ENCODE data around the gene SUPT5H.
A peak's percentile ranks its signal among the peaks of the same experiment; 100 is the strongest.
"Not testable (repeated sequence)": the region's sequence is repeated elsewhere in the genome, so short reads cannot be mapped to it uniquely, and the experiment has no call there.

SUPT5H gene

DNA sequence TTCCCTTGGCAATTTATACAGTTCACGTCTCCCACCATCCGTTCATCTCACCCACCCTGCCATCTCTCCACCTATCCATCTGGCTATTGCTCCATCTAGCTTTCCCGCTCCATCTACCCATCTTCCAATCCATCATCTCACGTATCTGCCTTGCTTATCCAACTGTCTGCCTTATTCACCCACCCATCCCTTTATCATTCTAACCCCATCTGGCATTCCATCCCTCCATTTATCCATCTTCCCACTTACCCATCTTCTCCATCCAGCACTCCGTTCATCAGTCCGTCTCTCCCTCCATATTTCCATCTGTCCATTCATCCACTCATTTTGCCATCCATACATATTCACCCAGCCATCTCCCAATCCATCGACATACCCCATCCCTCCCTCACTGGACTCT lies 19.6 kb upstream of the SUPT5H start:
- DNase-seq (ENCODE audit: low spot score): no peak

DNA sequence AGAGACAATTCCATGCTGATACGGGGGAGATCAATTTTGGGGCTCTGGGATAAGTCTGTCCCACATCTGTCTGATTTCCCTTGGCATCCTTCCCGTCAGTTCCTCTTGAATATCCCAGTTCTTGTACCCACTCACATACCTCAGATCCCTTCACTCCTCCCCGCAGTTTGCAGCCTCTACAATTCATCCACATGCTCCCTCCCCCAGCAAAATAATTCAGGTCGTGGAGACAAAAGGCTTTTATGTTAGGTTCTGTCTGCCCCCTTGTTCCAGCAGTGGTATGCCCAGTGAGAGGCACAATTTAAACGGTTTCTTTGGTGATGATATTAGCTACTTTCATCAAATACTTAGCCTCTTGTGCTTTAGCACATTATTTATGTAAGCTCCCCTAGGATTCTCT lies 19.2 kb upstream of the SUPT5H start:
- no peak for DNase-seq (ENCODE audit: low spot score)

- DNase-seq (ENCODE audit: low spot score): no peak
Observed at GRCh38 chr19:39427707-39428106, 17.7 kb upstream of the SUPT5H start.

DNA sequence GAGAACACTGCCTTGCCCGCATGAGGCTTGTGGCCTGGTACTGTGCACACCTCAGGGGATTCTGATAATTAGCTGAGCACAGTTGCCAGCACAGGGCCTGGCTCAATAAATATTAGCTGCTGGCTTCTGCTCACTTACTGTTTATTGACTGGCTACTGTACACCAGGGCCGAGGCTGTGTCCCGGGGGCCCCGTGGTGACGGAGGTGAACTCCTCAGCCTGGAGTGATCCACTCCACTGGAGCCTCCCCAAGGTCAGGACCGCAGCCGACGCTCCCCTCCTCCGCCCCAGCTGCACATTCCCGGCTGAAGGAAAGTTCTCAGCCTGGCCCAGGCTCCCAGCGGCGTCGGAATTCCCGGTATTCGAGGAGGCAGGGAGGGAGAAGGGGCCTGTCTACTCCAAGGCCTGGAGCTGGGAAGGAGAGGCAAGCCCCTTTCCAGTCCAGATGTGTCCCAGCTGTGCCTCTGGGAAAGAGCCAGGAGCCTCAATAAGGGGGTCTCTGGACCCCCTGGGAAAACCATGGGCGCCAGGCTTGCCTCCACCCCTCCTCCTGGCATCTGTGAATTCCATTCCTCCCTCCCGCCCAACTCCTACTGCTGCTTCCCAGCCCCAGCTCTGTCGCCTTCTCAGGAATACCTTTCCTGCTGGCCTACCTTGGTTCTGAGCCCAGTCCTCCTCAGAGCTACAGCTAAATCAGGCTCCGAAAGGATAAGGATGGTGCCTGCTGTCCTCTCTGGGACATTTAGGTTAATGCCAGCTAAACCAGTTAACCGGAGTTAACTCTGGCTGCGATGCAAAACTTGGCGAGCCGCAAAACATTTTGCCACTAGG lies 16.9 kb upstream of the SUPT5H start:
- no peak for DNase-seq (ENCODE audit: low spot score)

GRCh38 chr19:39430675-39431593 lies 14.4 kb upstream of the SUPT5H start:
- no peak for DNase-seq (ENCODE audit: low spot score)

GRCh38 chr19:39432677-39433025 lies 12.7 kb upstream of the SUPT5H start:
- no peak for DNase-seq (ENCODE audit: low spot score)

DNA sequence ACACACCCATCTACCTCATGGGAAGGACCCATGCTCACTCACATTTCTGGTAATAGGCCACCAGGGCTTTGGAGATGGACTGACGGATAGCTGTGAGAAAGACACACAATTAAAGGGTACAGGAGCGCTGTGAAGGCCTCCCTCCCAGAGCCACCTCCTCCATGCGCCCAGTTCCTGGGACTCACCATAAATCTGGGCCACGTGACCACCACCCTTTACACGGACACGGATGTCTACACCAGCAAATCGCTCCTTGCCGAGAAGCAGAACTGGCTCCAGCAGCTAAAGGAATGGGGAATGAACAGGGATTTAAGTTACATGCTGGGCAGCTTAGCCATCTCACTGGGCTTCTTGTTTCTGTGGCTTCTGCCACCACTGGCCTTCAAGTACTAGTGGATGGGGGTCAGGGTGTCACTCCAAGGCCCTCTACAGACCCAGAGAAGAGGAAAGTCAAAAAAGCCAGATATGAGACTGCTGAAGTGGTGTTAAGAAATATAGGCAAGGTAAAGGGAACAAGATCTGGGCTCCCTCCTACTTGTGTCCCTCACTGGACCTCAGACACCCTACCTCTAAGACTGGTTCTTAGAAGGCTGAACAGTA lies 11.8 kb upstream of the SUPT5H start:
- no peak for DNase-seq (ENCODE audit: low spot score)

DNA sequence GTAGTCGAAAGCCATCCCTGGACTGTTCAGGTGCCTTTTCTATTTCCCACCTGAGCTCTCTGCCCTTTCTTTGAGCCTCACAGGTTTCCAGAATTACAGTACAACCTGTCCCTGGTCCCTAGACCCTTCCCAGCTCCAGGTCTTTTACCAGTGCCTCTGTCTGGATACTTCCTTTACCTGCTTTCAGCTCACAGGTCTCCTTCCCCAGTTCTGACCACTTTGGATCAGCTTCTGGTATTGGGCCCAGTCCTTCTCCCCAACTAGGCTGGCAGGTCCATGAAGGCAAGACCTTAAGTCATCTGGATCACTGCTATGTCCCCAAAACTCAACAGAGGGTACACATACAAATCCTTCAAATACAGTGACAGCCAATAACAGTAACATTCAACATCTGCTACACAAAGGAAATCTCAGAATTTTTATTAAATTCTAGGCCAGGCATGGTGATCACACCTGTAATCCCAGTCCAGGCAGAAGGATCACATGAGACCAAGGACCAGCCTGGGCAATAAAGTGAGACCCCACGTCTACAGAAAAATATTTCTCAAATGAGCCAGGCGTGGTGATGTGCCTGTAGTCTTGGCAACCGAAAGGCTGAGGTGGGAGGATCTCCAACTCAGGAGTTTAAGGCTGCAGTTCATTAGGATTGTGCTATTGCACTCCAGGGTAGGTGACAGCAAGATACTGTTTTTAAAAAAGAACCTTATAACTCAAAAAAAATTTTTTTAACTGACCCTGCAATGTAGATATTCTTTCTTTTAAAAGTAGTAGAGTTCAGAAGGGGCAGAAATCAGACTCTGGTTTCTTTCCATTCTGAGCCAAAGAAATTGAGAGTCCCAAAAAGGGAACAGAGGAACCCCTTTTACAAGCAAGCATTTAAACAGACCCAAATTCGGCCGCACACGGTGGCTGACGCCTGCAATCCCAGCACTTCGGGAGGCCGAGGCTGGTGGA lies 11.0 kb upstream of the SUPT5H start:
- no peak for DNase-seq (ENCODE audit: low spot score)

DNA sequence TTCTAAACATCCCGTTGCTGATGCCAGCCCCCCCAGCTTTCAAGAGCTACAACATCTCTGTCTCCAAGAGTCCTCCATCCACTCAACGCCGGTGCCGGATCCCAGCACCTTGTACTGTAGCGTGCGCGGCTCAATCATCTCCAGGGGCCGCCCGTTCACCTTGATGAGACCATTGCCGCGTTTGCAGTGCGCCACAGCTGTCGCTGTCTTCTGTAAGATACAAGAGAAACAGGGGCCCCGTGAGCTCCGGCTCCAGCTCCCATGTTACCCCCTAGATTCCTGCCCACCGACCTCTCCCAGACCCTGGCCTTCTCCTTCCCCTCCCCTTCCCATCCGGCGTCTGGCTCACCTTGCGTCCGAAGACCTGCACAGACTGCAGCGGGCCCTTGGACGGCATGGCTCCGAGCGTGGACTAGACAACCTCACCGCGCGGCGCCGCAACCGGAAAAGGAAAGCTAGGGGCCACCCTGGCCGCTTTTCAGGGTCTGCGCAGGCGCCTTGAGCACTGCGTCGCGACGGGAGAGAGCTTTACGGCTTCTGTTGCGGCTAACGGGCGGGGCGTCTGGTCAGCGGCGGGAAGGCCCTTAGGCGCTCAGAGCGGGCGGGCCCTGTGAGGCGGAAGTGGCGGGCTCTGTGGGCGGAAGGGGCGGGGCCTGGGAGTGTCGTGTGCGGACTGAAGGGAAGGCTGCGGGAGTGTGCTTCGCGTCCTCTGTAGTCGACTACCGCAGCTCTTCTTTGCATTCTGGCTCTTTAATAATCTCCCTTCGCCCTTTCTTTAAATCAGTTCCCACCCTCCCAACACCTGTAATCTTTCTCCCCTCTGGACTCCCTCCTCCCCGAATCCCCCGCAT lies 9.7 kb upstream of the SUPT5H start, which contains the start of gene RPS16:
Gene RPS16 (minus strand): TSS at position 451 of the 851 bp plus-strand sequence. CDS start 54 bp downstream, at position 397.
- DNase-seq (ENCODE audit: low spot score): peak; percentile 99

DNA sequence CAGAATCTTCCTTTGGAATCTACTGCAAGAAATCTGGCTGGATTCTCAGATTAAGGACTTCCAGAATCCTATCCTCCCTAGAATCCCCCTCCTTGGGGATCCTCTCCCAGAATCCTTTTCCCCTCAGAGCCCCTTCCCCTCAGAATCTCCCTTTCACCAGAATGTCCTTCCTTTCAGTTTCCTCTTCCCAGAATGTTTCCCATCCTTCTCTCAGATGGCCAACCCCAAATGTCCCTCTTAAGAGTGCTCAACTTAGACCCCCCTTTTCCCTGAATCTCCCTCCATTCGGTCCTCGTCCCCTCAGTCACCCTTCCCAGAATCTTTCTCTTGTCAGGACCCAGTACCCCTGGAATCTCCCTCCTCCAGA lies 9.0 kb upstream of the SUPT5H start:
- DNase-seq (ENCODE audit: low spot score): no peak

DNA sequence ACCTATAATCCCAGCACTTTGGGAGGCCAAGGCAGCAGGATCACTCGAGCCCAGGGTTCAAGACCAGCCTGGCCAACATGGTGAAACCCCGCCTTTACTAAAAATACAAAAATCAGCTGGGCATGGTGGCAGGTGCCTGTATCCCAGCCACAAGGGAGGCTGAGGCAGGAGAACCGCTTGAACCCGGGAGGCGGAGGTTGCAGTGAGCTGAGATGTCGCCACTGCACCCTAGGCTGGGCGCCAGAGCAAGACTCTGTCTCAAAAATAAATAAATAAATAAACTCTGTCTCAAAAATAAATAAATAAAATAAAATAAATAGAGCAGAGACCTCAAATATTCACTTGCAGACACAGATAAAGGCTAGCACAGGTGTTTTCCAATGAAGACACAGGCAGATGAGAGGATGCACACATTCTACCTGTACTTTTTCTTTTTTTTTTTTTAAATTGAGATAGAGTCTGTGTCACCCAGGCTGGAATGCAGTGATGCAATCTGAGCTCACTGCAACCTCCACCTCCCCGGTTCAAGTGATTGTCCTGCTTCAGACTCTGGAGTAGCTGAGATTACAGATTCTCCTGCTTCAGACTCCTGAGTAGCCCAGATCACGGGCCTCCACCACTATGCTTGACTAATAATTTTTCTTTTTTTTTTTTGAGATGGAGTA lies 7.0 kb upstream of the SUPT5H start:
- no peak for DNase-seq (ENCODE audit: low spot score)

- no peak for DNase-seq (ENCODE audit: low spot score)
Observed at GRCh38 chr19:39444598-39445195, 685 bp upstream of the SUPT5H start.

- DNase-seq (ENCODE audit: low spot score): no peak
Observed at GRCh38 chr19:39446365-39447084, 1.1 kb downstream of the SUPT5H start.

DNA sequence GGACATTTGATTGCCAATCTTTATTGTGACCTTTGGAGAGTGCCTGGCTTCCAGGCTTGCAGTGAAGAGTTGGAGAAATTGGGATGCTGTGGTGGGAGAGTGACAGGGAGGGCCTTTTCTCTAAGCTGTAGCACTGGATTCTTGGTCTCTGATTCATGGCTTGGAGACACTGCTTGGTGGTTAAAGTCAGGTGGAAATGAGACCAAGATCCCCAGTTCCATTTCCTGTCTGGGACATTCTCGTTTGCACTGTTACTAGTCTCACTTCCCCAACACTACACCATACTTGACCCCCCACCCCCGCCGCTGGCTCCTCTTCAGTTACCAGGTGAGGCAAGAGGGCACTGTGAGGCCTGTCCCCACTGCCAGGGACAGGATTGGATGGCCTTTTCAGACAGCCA lies 2.9 kb downstream of the SUPT5H start:
- no peak for DNase-seq (ENCODE audit: low spot score)

- DNase-seq (ENCODE audit: low spot score): no peak
Observed at GRCh38 chr19:39449116-39449797, 3.9 kb downstream of the SUPT5H start.

GRCh38 chr19:39451257-39451656 lies 5.9 kb downstream of the SUPT5H start:
- DNase-seq (ENCODE audit: low spot score): not testable (repeated sequence)

DNA sequence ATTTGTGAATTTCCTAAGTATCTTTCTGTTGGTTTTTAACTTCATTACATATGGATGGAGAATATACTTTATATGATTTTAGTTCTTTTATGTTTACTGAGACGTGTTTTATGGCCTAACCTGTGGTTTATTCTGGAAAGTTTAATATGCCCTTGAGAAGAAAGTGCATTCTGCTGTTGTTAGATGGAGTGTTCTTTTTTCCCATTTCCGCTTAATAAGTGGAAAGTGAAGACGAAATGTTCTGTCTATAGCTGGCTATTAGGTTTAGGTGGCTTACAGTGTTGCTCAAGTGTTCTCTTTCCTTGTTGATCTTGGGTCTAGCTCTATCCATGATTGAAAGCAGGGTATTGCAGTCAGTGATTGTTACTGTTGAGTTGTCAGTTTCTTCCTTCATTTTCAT lies 18.0 kb downstream of the SUPT5H start:
- no peak for DNase-seq (ENCODE audit: low spot score)
